IMR-90 (cell line): ENCODE measurements around the gene RNF186. TPM values are rescaled to one million over a fixed set of nuclear protein-coding genes. Genes with fewer than 3 reads are reported as not detected.
"Not testable (repeated sequence)": the region's sequence is repeated elsewhere in the genome, so short reads cannot be mapped to it uniquely, and the experiment has no call there.

ENCODE experiments used
- ATAC-seq: fragments of 200-7000 bp; cut with Tn5 transposase; 2 replicates; pipeline ENCODE4 v1.9.1; 2020; ENCODE audit warnings: low read depth, mild to moderate bottlenecking, moderate library complexity
- BruUV-seq: library from RNA; stranded (reverse); fragments of 400-500 nt; replicated peaks from 2 replicates; lab custom pipeline; 2021; lab: Mats Ljungman, UMichigan
- CTCF ChIA-PET: fragments of 300-600 bp; formaldehyde crosslinking; extraction: SDS; loops from one replicate; lab custom pipeline; 2021; ENCODE audit warnings: antibody characterized with exemption; lab: Yijun Ruan, JAX
- POLR2A ChIA-PET: fragments of 300-600 bp; sonication (Branson Sonifier 250); formaldehyde crosslinking; loops from one replicate; lab custom pipeline; 2022; ENCODE audit warnings: antibody characterized with exemption; ENCODE audit not compliant: unreplicated experiment; lab: Charles Lee
- DNase-seq: peaks from one replicate; pipeline ENCODE4 v3.0.0; 2013
- H2AFZ ChIP-seq: replicated peaks from 2 replicates; pipeline ENCODE3; 2013; ENCODE audit warnings: low read length, mild to moderate bottlenecking; ENCODE audit not compliant: poor library complexity
- H2AK5ac ChIP-seq: 2 replicates; pipeline ENCODE4 v1.6.1; 2013; ENCODE audit warnings: low read depth, low read length, inconsistent platforms
- H2AK9ac ChIP-seq: replicated peaks from 2 replicates; pipeline ENCODE3; 2013; ENCODE audit warnings: mild to moderate bottlenecking, low read depth, low read length, moderate library complexity; ENCODE audit not compliant: poor library complexity
- H2BK120ac ChIP-seq: 2 replicates; pipeline ENCODE4 v1.6.1; 2013; ENCODE audit warnings: low read depth, low read length, inconsistent platforms
- H2BK15ac ChIP-seq: 3 replicates; pipeline ENCODE4 v1.6.1; 2013; ENCODE audit warnings: low read depth, low read length, inconsistent platforms
- H2BK20ac ChIP-seq: 2 replicates; pipeline ENCODE4 v1.6.1; 2013; ENCODE audit warnings: low read depth, mild to moderate bottlenecking, inconsistent platforms, low read length, moderate library complexity
- H2BK5ac ChIP-seq: 2 replicates; pipeline ENCODE4 v1.6.1; 2013; ENCODE audit warnings: mild to moderate bottlenecking, low read depth, low read length, inconsistent platforms; ENCODE audit not compliant: poor library complexity, severe bottlenecking
- H3K14ac ChIP-seq: replicated peaks from 2 replicates; pipeline ENCODE4 v1.6.1; 2013; ENCODE audit warnings: low read depth, low read length, inconsistent platforms
- H3K18ac ChIP-seq: 2 replicates; pipeline ENCODE4 v1.6.1; 2013; ENCODE audit warnings: low read depth, low read length, control low read depth
- H3K23ac ChIP-seq: 2 replicates; pipeline ENCODE4 v1.6.1; 2013; ENCODE audit warnings: low read depth, low read length, inconsistent platforms
- H3K27ac ChIP-seq: 2 replicates; pipeline ENCODE4 v1.5.1; 2013; ENCODE audit warnings: mild to moderate bottlenecking, control low read depth, low read length; ENCODE audit not compliant: insufficient read depth
- H3K27me3 ChIP-seq: 2 replicates; pipeline ENCODE4 v1.6.1; 2013; ENCODE audit warnings: low read length; ENCODE audit not compliant: control insufficient read depth, insufficient read depth
- H3K36me3 ChIP-seq: 2 replicates; pipeline ENCODE4 v1.6.1; 2013; ENCODE audit warnings: low read length, mixed read lengths; ENCODE audit not compliant: control insufficient read depth, insufficient read depth
- H3K4ac ChIP-seq: 2 replicates; pipeline ENCODE4 v1.6.1; 2013; ENCODE audit warnings: low read depth, low read length, inconsistent platforms
- H3K4me1 ChIP-seq: 2 replicates; pipeline ENCODE4 v1.6.1; 2013; ENCODE audit warnings: low read length, mixed read lengths; ENCODE audit not compliant: control insufficient read depth, insufficient read depth
- H3K4me2 ChIP-seq: 2 replicates; pipeline ENCODE4 v1.6.1; 2013; ENCODE audit warnings: low read depth, mild to moderate bottlenecking, control low read depth, low read length, moderate library complexity
- H3K4me3 ChIP-seq: 2 replicates; pipeline ENCODE4 v1.5.1; 2013; ENCODE audit warnings: low read depth, mild to moderate bottlenecking, control low read depth, low read length, moderate library complexity; ENCODE audit not compliant: insufficient read depth
- H3K56ac ChIP-seq: 2 replicates; pipeline ENCODE4 v1.6.1; 2013; ENCODE audit warnings: low read length, inconsistent platforms; ENCODE audit not compliant: insufficient read depth; ENCODE audit errors: extremely low read depth
- H3K79me1 ChIP-seq, 2 experiments: 2 replicates each; pipeline ENCODE4 v1.6.1; 2013; ENCODE audit warnings: low read length in 2 of 2, inconsistent platforms in 1 of 2, low read depth in 1 of 2
- H3K9ac ChIP-seq: 2 replicates; pipeline ENCODE4 v1.6.1; 2013; ENCODE audit warnings: low read depth, low read length, control low read depth
- H3K9me1 ChIP-seq: 2 replicates; pipeline ENCODE4 v1.6.1; 2013; ENCODE audit warnings: low read length, inconsistent platforms; ENCODE audit not compliant: insufficient read depth
- H3K9me3 ChIP-seq: 2 replicates; pipeline ENCODE4 v1.6.1; 2013; ENCODE audit warnings: low read length; ENCODE audit not compliant: control insufficient read depth, insufficient read depth
- H4K20me1 ChIP-seq: 2 replicates; pipeline ENCODE4 v1.6.1; 2013; ENCODE audit warnings: low read length, inconsistent platforms; ENCODE audit not compliant: insufficient read depth
- H4K5ac ChIP-seq: 2 replicates; pipeline ENCODE4 v1.6.1; 2013; ENCODE audit warnings: mild to moderate bottlenecking, low read depth, low read length, control low read depth
- H4K8ac ChIP-seq, 2 experiments: 2 replicates each; pipeline ENCODE4 v1.6.1; 2013; ENCODE audit warnings: low read depth in 2 of 2, low read length in 2 of 2, control low read depth in 1 of 2, inconsistent platforms in 1 of 2
- H4K91ac ChIP-seq: 2 replicates; pipeline ENCODE4 v1.6.1; 2013; ENCODE audit warnings: low read depth, low read length, inconsistent platforms; ENCODE audit not compliant: insufficient read depth
- CEBPB ChIP-seq: IDR thresholded peaks from 2 replicates; pipeline ENCODE4 v1.6.1; 2012; ENCODE audit warnings: low read depth, low read length, improper control_type of control experiment
- WGBS, 2 experiments: methylation state at CpG; one replicate each; pipeline versions ENCODE4 v1.1.5 to v1.1.7; 2013; ENCODE audit warnings: missing lambda C conversion rate in 2 of 2; ENCODE audit not compliant: insufficient read length in 1 of 2; ENCODE audit errors: extremely low coverage in 2 of 2; 5-methylcytosine and 5-hydroxymethylcytosine counted together
- dilution Hi-C: fragments of 300-500 bp; cut with HindIII; formaldehyde crosslinking; loops from one replicate; pipeline ENCODE4 v1.14.3; 2018; ENCODE audit warnings: low sequenced_read_pairs; ENCODE audit not compliant: unreplicated experiment
- in situ Hi-C: fragments of 300-500 bp; cut with MboI; formaldehyde crosslinking; loops from 3 replicates; pipeline ENCODE4 v1.14.3; 2019; ENCODE audit warnings: low sequenced_read_pairs, inconsistent platforms, mixed read lengths
- intact Hi-C: fragments of 100-400 bp; cut with micrococcal nuclease; formaldehyde crosslinking; loops from 2 replicates; pipeline ENCODE4 v1.10.0; 2022
- polyA plus RNA-seq, 3 experiments: library from polyadenylated mRNA; depleted of rRNA; stranded (reverse); fragments of >200 nt; gene quantifications; 2 replicates each; pipeline ENCODE4 v1.2.3, GENCODE V29; 2012; ENCODE audit warnings: low replicate concordance in 1 of 3
- total RNA-seq: library from RNA; depleted of rRNA; stranded (reverse); fragments of >200 nt; gene quantifications from 2 replicates; pipeline ENCODE4 v1.2.3, GENCODE V29; 2012

Gene RNF186
- total and polyA plus RNA-seq, 2 of the 4 experiments (the other 2 are of a cell fraction), result not detected

DNA sequence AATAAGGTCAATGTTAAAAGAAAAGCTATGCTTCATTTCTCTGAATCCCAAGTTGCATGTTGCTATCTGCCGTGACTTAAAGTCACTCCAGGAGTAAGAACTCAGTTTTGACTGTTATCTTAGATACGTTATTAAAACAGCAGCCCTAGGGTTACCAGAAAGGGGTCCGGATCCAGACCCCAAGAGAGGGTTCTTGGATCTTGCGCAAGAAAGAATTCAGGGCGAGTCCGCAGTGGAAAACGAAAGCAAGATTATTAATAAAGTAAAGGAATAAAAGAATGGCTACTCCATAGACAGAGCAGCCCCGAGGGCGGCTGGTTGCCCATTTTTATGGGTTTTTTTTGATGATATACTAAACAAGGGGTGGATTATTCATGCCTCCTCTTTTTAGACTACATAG is 32.3 kb upstream of the RNF186 start:
- H3K27me3 ChIP-seq, result peaks cover 14% of the 10 kb centered on the region
- whole genome bisulfite sequencing, 2 experiments, result no CpG with 5 or more reads among the region's 9 CpGs
- H4K91ac ChIP-seq, dilution Hi-C loops, H3K4me3 ChIP-seq, H3K4me1 ChIP-seq, H3K56ac ChIP-seq, H3K36me3 ChIP-seq, H3K18ac ChIP-seq, H3K4me2 ChIP-seq, intact Hi-C loops, DNase-seq, H2BK15ac ChIP-seq, CTCF ChIA-PET, H2BK5ac ChIP-seq, H4K5ac ChIP-seq, H3K79me1 ChIP-seq, H3K9me1 ChIP-seq, H3K23ac ChIP-seq, H3K9ac ChIP-seq, POLR2A ChIA-PET, BruUV-seq, H3K9me3 ChIP-seq, H4K8ac ChIP-seq, H2BK20ac ChIP-seq, in situ Hi-C loops, H2AK9ac ChIP-seq, H4K20me1 ChIP-seq, H2BK120ac ChIP-seq, H3K14ac ChIP-seq, H3K27ac ChIP-seq, H3K4ac ChIP-seq, H2AFZ ChIP-seq, ATAC-seq, H2AK5ac ChIP-seq: not testable (repeated sequence)
- 0 out of 2 replicates have a peak, but pooled peaks have one; percentile 32 for TF ChIP-seq CEBPB
